Stimulated activated CD8-positive, alpha-beta memory T cell treated with anti-CD3 and anti-CD28 coated beads, Interleukin-2, amount 100 ng/mL, for 48 hours (primary cell): ENCODE data around the gene NCK2.

Experiments used
- DNase-seq, 2 donors: peaks; one replicate each; pipeline ENCODE4 v3.0.0-alpha.2; 2020; ENCODE audit warnings: low read depth in 2 of 2

NCK2 gene

DNA sequence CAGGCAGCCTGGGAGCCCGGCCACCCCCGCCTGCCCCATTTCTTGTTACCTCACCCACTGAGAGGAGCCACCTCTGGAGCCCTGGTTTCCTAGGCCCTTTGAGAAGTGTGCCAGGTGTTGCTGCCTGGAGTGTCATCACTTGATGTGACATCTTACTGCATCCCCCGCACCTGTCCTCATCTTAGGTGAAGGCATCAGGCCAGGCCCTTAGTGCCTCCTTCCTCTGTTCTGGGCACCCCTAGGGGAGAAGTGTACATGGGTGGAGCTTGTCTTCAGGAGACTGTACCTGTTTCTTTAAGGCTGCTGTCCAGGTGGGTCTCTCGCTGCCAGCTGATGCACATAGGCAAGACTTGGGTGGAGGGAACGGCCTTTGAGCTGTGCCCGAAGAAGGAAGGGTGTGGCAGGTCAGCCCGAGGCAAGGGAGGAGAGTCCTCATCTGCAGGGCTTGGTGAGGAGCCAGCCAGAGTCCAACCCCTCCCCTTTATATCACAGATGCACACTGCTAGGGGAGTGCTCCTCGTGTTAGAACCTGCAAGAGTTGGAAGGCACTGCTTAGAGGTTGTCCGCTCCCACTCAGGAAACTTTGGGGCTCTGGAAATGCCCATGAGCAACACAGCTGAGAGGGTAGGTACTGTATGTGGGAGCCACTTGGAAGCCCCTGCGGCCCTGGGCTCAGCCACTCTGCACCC lies 45.9 kb downstream of the NCK2 start:
- DNase-seq = no peak

DNA sequence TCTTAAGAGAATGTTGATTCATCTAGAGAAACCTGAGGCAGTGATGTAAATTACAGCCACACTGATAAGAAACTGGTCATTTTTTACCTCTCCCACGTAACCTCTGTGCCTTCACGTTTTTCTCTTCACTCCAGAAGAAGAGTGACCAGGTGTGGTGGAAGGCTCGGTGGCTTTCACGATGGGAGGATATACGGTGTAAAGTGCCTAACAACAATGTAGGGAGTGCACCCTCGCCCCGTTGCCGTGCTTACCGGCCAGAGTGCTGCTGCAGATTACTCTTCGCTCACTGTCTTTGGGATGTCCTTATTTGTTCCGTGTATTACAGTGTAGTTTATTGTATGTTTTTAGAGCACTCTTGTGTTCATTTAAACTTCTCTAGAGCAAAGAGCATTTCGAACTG lies 46.5 kb downstream of the NCK2 start:
- DNase-seq = no peak

DNA sequence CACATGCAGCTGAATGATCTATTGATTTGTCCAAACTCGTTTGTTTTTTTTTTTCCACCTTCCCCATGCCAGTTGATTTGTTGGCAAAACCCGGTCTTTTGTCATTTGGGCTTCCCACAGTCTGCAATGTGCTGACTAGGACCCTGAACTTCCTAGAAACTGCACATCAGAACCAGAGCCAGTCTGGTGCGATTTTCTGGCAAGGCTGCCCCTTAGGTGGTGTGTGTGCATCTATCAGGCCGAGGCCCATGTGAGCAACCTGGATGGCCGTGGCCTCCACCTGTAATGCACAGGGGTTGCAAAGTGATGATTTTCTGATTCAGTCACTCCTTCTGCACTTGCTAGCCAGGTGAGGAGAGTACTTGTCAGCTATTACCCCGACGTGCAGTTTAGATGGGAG lies 47.8 kb downstream of the NCK2 start:
- no peak for DNase-seq

DNA sequence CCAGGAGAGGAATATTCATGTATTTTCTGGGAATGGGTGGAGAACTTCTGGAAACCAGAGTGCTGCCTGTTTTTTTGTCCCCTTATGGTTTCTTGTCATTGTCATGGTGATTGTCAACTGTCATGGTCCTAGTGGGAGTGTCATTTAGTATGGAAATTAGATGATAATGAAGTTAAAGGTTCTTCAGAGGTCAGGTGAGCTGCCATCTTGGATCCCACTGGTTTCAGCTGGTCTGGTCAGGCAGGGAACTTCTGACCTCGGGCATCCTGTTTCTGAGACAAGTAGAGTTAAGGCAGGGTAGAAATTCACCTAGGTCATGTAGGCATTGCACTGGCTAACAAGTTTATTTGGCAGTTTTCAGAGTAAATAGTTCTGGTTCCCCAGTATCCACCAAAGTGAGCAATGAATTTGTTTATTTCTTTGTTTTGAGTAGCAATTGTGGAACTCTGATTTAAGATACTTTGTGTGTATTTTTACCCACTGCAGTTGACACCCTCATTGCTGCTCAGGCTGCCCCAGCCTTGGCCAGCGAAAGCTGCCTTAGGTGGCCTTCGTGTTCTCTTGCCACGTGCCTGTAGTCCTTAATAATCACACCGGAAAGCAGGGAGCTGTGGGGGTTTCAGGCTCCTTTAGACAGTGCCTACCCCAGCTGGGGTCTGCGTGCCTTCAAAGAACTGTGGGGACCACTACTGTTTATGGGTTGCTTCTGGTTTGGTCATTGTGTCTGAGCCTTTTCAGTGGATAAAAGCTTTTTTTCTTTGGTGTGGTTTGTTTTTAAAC lies 48.7 kb downstream of the NCK2 start:
- no peak for DNase-seq

DNA sequence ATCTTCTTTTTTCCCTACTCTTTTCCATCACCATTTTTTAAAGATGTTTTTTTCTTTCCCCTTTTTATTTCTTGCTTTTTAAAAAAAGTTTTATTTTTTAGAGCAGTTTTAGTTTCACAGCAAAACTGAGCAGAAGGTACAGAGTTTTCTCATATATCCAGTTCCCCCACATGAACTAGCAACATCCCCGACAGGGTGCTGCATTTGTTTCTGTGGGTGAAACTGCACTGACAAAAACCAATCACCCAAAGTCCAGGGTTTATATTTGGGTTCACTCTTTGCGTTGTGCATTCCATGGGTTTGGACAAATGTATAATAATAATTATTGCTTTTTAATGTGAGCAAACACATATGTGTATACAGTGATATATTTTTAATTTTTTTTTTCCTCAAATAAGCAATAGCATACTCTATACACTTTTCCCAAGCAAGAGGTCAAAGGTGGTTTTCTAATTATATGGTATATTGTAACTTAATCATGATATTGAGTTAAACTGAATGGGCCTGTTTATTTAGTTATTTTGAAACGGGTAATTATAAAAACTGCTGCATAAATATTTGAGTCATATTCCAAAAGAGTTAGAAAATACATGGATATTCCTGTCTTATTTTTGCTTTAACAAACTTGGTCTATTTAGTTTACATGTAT lies 50.3 kb downstream of the NCK2 start:
- no peak for DNase-seq

DNA sequence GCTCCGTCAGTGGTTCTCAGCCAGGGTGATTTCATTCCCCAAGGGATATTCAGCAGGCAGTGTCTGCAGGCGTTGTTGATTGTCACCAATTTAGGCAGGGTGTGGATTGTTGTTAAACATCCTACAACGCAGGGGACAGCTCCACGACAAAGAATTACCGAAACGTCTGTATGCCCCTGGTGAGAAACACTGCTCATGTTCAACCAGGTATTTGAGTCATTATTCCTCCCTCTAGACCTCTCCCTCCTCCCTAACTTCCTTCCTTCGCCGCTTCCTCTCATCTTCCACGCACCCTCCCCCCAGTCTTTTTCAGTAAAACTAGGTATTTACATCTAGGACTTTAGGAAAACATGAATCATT lies 50.8 kb downstream of the NCK2 start:
- no peak for DNase-seq

DNA sequence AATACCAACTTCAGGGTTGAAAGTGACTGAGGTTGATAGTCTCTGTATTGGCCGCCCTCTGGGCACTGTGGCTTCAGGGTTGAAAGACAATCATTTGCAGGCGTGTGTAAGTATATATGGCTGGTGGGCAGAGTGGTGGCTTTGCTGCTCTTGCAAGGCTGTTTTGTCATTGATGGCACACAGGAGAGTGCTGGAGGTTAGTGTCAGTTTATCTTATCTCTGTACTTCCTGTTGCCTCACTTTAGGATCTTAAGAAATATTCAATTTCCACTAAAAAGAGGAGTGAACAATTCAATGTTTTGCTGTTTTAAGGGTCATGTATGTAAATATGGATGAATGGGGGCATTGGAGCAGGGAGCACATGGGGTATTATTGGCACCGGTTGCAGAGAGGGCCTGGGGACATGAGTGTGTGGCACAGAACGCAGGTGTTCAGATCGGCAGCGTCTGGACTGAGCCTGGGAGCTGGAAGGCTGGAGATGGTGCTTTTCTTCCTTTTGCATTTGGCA lies 51.5 kb downstream of the NCK2 start:
- no peak for DNase-seq

DNA sequence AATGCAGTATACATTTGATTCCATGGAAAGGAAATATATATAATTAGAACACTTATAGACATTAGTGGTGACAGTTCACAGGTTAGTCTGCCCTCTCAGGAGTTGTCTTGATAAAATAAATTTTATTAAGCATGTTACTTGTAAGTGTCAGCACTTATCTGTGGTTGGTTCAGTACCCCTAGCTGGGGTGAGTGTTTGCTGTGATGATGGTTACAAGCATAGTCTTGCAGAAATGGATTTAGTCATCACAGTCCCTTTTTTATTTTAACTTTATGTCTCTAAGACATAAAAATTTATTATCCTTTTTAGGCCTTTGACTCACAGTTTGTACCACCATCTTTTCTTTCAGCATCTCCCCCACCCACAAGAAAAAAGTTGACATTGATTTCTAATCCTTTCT lies 52.1 kb downstream of the NCK2 start:
- no peak for DNase-seq

DNA sequence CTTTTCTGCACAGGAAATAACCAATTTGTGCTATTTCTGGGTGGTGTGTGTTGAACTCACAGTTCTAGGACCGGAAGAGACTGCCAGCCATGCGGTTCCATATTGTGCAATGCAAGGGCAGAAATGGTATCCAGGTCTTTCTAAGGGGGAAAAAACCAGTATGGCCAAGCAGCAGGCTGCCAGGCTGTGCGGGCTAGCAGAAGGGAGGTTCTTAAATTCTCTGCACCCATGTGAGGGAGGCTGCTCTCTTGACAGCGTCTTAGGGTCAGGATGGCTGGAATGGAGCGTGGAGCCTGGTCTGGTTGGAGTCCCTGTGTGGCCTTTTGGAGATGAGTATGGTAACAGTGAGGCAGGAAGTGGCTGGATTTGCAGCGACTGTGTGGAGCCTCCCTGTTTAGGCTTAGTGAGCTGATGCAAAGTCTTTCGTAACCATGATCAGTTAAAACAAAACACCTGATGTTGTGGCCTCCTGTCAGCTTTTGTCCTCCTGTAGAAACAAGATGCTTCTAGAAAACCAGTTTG lies 52.6 kb downstream of the NCK2 start:
- DNase-seq = no peak

DNA sequence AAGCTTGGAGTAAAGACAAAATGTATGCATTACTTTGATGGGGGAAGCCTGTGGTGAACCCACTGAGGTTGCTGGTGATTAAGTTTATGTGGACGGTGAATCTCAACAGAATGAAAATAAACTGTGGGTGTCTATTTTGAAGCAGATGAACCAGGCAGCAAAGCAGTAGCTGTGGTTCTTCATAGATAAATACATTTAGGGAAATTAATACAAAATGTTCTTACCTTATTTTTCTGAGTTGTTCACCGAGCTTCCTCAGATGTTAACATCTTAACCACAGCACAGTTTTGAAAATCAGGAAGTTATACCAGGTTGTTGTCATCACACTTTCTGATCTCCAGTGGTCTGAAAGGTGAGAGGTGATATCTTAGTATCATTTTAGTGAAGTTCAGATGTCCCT lies 53.9 kb downstream of the NCK2 start:
- no peak for DNase-seq

DNA sequence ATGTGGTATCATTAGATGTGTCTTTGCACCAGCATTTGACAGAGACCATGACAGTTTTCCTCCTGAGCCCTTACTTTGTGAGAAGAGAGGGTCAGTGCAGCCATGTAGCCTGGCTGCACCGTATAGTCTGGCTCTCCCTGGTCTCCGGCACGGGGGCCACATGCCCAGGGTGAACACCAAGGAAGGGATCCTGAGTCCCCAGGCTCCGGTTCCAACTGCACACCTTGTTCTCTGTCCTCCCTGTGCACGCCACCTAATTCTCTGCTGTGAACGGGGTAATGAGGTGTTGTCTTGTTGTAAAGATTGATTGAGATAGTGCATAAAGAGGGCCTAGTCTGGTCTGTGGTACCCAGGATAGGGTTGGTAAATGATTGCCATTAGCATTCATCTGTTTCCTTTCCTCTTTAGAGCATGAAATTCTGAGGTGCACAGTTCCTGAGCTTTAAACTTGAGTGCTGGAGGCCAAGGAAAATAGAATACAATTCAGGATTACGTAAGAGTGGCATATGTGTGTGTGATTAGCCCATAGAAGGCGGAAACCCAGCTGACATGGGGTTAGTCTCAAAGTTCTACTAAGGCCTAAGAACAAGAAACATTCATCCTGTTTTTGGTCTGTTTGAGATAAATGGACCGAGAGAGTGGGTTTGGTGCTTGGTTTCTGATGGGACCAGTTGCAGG lies 55.5 kb downstream of the NCK2 start:
- DNase-seq = no peak

DNA sequence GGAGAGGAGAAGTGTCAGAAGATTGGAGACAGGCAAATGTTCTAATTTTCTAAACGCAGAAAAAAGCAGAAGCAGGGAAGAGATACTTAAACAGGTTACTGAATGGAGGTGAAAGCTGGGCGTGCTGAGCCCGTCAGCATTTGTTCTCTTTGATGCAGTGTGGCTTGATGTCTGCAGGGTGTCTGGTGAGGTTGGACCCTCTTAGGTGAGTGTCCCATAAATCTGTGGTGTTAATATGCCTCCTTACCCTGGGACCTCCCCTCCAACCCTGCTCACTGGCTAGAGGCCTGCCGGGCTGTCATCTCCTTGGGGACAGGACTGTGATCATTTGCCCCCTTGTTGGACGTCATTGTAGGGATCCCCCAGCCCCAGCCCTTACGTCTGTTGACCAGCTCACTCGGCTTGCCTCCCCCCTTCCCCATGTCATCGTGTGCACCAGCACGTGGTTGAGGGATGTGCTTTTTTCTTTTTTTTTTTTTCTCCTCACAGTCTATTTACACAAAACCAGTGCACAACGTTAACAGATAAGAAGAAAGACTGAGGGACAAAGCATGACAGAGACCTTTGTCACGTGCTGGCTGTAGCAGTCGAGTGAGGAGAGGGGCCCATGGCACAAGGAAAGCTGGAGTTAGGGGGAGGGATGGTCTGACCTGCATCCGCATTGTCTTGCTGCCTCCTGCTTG lies 56.4 kb downstream of the NCK2 start:
- no peak for DNase-seq

DNA sequence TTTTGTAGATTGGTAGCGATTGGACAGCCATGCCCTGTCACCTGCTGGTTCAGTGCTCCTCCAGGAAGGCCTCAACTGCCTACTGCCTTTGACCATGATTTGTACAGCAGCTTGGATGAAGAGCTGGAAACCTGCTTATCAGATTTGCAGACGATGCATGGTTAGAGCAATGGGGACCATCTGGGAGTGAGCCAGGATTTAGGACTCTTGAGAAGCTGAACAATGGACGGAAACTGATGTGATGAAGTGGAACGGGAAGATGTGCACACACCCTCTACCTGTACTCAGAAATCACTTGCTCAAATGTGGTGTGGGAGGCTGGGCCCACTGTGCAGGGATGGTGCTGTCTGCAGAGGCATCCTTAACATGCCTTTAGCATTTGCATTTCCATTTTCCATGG lies 57.2 kb downstream of the NCK2 start:
- no peak for DNase-seq

DNA sequence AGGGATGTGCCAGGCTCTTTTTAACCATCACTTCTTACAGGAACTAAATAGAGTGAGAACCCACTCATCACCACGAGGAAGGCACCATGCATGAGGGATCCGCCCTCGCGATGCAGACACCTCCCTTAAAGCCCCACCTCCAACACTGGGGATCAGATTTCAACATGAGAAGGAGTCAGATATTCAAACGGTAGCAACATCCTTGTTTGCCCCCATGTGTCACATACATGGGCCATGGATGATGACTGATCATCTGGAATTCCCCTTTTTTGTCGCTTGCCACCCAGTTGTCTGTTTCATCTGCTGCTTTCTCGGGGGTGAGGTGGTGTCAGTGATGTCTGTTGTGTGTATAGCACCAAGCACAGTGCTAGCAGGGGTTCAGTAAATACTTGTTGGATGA lies 57.9 kb downstream of the NCK2 start:
- peak in 1 of 2 donors; percentile 46 for DNase-seq

DNA sequence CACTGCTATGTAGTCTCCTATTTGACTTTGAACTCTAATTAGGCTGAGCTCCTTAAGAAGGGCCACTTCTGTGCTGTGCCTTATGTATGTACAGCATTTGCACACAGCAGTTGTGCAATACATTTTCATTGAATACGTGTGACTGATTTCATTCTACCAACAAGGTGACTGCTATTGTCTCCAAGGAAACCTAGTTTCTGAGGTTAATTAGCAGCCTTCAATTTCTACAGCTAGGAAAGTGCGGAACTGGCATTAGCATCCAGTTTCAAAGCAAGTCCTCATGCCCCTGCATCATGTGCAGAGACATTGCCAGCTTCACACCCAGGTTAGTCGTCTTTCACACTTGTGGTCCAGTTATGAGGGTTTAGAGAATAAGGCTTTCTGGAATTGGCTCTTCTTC lies 58.6 kb downstream of the NCK2 start:
- no peak for DNase-seq

DNA sequence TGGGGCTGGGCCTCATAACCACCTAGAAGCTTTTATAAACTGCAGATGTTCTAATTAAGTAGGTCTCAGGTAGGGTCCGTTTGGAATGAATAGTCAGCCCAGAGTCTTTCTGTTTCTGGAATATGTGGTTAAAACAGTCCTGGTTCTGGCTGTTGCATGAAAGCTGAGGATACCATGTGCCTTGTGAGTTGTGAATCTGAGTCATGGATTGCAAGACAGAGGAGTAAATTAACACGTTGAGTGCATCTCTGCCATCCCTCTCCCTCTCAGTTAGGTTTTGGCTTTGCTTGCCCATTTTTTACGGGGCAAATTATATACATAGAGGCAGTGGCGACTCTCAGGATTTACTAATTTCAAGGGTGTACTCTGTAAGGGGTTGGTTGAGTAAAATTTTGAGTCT lies 59.1 kb downstream of the NCK2 start:
- no peak for DNase-seq

DNA sequence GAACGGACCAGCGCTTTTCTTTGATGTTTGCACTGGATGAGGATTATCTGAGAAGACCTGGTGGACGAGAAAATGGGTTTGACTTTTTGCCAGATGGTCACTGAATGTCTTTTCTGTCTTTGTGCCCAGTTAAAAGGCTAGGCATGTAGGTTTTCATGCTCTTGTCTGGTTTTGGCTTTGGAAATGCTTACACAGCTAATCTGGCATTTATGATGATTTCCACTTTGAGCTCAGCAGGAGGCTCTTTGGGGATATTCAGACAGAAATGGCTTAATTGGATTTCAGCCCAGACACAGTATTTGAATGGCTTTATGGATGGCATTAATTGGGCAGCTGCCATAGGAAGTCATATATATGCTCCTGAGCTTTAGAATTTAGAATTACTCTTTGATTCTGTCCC lies 59.6 kb downstream of the NCK2 start:
- DNase-seq = no peak

DNA sequence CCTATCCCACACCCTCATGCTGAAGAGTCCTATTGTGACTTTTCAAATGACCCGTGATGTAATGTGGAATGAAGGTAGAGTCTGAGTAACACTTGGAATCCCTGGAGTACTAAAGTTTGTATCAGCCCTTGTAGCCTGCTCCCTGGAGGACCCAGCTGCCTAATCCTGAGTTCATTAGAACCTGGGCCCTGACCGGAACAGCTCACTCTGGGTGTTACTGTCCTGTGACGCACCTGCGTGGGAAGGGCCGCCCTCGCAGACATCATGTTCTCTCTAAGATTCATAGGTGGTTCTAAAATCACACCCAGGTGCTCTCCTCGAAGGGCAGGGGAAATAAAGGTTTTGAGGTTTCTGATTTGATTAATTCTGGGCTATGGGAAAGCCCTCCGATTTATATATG lies 62.3 kb downstream of the NCK2 start:
- DNase-seq = peak in 1 of 2 donors; percentile 48

DNA sequence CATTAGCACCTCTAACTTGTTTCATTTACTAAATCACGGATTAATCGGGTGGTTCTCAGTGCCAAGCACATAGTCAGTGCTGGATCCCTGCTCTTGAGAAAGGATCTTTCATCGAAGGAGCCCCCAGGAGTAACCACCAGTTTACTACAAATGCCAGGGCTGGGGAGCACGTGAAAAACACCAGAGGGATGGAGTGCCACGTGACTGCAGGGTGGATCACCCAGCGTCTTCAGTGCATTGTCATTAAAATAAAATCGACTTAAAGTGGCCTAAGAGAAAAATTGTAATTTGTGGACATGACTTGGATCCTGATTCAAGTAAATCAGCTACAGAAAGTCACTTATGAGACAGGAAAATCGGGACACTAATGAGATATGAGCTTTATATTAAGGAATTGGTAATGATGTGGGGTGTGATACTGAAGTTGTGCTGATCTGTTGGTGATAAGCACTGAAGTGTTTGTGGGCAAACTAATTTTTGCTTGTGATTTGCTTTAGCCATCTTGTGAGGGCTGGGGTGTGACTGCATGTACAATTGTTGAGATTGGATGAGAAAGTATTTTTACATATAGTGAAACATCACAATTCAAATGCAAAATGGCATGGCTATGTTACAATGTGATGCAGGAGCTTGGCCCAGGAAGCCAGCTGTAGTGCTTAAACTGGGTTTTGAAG lies 63.8 kb downstream of the NCK2 start:
- DNase-seq = no peak

DNA sequence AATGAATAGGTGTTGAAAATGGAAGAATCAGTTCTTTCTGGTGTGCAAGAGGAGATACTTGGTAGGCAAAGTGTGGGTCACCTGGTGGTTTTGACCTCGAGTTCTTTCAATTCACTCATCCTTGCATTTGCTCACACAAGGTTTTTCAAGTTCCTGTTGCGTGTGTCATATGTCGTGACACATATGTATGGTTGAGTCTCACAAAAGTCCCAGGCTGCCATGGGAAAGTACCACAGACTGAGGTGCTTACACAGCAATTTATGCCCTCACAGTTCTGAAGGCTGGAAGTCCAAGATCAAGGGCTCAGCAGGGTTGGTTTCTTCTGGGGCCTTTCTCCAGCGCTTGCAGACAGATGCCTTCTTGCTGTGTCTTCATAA lies 64.4 kb downstream of the NCK2 start:
- no peak for DNase-seq

DNA sequence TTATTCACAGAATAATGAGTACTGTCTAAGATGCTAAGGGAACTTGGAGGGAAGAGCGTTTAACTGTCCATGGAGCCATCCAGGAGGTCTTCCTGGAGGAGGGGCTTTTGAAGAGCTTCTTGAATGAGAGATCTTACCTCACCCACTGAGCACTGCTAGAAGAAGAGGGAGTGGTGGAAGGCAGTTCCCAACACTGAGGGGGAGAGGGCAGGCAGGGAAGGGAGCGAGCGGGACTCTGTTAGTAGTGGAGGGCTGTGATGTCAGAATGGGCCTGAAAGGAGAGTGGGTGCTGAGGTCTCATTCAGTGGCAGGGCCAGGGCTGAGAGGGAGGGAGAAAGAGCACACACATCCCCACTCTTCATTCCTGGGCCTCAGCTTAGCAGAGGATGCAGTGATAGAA lies 65.0 kb downstream of the NCK2 start:
- no peak for DNase-seq
